ENCODE measurements around the gene RTTN.

DNA sequence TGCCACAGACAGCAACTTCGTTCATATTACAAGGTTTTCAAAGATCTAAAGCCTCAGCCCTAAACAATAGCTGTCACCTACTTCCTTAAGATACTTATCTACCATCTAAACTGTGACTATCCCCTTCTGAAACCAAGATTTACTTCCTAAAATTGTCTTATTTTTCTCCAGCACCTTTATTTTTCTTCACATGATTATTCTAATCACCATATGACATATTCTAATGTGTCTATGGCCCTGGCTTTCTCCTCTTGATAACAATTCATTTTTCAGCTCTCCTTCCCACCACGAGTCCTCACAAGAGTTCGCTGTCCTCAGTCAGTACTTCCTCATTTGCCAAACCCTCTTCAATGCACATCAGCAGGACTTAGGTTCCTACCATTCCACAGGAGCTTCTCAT lies 53.9 kb downstream of the RTTN start:
- TF ChIP-seq GATA2 (IDR thresholded peaks at IDR 0.05; ENCODE audit: insufficient read depth, insufficient read length, low read depth, low read length) (no peak), POLR2AphosphoS5 (IDR thresholded peaks at IDR 0.05; ENCODE audit: insufficient read depth, low read depth, low read length) (no peak), POLR2A (IDR thresholded peaks at IDR 0.05; ENCODE audit: low read depth, low read length) (no peak)
